HG03565 (cell line): ENCODE data around the gene SMIM20.

ENCODE experiments used
- ATAC-seq: cut with Tn5 transposase; IDR thresholded peaks from one replicate; pipeline ENCODE4 v1.9.1; 2021; ENCODE audit warnings: mild to moderate bottlenecking, moderate library complexity; ENCODE audit not compliant: unreplicated experiment

Gene SMIM20

DNA sequence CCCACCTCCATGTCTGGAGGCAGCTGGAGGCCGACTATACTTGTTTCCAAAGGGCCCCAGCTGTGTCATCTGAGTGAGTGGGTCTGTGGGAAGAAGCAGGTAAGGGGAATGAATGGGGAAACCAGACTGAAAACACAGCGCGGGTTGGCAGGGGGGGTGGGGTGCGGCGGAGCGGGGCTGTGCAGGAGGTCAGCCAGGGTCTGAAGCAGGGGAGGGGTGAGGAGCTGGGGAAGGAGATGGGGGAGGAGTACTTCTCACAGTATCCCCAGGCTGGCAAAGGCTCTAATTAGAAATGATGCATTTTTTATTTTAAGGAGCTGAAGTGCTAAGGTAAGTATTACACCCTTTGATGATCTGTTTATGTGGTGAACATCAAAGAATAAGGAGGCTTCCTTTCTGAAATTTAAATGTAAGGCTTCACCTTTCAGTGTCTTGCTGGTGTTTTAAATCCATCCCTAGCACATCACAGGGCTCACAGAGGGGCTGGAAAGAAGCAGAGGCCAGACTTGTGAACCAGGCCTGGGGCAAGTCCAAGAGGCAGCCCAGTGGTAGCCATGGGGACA is 37.5 kb downstream of the SMIM20 start:
- no peak for ATAC-seq

DNA sequence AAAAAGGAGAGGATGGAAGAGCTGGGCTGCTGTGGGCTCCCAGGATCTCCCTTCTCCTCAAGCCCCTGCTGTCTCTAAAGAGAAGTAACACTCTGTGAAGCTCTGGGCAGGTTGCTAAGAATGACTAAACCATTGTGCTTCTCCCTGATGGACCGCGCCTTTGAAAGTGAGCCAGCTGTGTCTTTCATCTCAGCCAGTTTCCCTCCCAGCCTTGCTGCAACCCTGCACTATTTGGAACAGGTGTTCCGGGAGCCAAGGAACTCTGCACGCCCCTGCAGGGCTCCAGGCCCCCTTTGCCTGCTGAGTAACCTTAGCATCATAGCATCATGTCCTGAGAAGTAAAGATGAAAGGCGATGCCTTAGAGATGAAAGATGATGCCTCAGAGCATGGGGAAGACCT is 39.7 kb downstream of the SMIM20 start:
- no peak for ATAC-seq

DNA sequence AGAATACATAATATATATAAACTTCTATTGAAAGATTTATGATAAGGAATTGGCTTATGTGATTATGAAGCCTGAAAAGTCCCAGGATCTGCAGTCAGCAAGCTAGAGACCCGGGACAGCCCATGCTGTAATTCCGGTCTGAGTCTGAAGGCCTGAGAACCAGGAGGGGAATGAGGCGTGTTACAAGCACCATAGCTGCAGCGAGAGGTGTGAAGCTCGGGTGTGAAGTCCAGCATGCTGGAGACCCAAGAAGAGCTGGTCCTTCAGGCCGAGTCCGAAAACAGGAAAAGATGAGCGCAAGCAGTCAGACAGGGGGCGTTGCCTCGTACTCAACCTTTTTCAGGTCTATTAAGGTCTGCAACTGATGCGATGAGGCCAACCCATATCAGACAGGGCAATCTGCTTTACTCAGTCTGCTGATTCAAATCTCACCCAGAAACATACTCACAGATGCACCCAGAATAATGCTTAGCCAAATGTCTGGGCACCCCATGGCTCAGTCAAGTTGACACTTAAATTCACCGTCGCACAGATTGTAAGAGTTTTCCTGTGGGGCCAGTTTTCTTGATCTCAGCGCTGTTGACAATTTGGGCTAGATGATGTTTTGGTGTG is 40.4 kb downstream of the SMIM20 start:
- no peak for ATAC-seq

DNA sequence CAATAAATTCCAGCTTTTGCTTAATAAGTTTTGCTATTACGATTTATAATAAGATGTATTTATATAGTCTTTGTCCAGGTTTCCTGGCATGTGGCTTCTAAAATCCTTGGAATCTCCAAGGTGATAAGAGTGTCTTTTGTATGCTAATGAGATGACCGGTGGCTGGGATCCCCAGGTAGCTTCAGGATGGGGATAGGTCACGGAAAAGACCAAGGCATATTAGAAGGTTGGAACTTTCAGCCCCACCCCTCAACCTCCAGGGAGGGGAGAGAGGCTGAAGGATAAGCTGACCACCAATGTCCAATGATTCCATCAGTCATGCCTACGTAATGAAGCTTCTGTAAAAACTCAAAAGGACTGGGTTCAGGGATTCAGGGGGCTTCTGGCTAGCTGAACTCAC is 41.7 kb downstream of the SMIM20 start:
- ATAC-seq = no peak

DNA sequence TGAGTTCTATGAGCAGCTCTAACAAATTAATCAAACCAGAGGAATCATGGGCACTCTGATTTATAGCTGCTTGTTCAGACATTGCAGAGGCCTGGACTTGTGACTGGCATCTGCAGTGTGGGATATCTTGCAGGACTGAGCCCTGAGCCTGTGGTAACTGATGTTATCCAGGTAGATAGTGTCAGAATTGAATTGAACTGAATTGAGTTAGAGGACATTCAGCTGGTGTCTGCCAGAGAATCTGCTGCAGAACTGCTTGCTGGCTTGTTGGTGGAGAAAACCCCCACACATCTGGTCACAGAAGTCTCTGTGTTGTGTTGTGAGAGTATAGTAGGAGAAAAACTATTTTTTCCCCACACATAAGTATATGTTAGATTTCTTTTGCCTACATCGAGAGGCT is 42.2 kb downstream of the SMIM20 start:
- ATAC-seq = no peak

DNA sequence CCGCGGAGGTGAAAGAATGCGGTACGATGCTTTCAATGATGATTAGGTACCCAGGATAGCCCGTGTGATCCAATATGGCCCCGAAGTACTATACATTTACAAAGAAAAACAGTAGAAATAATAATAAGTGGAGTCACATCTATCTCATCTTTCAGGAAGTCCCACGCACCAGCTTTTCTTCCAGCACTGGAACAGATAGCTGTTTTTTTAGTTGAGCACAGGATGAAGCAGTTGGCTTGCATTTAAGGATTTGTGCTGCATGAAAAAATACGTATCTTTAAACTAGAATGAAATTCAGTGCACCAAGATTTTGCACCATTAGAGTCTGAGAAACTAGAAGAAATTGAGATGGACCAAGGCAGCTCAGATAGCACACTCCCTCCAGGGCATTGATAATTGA is 44.1 kb downstream of the SMIM20 start:
- no peak for ATAC-seq

DNA sequence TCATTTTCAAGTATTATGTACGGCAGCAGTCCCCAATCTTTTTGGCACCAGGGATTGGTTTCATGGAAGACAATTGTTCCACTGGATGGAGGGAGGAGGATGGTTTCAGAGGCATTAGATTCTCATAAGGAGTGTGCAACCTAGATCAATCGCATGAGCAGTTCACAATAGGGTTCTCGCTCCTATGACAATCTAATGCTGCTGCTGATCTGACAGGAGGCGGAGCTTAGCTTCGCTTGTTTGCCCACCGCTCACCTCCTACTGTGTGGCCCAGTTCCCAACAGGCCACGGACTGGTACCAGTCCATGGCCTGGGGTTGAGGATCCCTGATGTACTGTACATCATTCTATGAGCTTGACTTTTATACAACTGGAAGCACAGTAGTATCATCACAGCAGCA is 48.4 kb downstream of the SMIM20 start:
- ATAC-seq = no peak

DNA sequence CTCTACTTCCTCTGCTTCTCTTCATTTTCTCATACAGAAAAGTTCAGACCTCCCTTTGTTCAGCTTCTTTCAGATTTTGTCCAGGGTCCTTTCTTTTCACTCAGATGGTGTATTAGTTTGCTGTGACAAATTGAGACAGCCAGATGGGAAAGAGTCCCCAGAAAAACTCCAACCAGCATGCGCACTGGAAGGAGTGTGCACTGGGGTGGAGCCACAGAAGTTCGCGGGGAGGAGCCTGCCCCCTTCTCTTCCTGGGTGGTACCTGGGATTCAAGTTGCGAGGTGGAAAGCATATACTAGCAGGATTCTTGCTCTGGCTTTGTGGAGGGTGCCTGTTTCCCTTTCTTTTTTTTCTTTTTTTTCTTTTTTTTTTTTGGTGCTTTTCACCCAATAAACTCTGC is 51.6 kb downstream of the SMIM20 start:
- no peak for ATAC-seq

DNA sequence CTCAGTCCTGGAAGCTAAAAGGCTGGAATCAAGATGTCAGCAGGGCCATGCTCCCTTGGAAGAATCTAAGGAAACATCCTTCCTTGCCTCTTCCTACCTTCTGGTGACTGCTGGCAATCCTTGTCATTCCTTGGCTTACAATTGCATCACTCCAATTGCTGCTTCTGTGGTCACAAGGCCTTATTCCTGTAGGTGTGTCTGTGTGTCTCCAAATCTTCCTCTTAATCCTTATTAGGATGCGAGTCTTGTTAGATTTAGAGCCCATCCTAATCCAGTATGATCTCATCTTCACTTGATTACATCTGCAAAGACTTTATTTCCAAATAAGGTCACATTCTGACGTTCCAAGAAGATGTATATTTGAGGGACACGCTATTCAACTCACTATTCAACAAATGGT is 52.2 kb downstream of the SMIM20 start:
- ATAC-seq = no peak

DNA sequence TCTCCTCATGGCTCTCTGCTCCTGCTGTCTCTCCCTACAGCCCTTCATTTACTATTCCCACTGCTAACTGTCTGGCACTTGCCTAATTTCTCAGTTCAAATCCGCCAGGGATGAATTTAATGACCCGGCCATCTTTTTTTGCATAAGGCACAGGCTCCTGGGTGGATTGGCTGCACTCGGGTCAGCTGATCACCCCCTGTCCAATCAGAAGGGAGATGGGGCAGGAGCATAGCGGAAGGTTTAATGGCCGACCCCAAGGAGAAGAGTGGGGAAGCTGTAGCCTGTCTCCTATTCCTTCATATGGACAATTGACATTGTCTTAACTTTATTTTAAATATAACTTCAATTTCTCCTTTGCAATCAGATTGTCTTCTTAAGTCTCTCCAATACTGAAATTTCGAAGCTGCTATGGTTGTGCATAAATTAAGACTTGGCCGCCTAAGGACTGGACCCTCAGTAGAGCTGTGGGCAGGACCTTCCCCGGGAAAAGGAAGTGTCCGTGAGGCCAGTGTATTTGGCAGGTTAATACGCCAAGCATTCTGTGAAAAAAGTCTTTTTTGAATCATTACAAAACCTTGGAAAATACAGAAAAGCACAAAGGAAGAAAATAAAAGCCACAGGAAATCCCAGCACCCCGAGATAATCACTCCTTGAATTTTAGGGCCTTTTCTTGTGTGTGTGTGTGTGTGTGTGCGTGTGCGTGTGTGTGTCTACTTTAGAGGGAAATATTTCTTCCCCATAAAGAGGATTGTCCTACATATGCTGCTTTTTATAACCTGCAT is 55.5 kb downstream of the SMIM20 start:
- ATAC-seq = no peak

DNA sequence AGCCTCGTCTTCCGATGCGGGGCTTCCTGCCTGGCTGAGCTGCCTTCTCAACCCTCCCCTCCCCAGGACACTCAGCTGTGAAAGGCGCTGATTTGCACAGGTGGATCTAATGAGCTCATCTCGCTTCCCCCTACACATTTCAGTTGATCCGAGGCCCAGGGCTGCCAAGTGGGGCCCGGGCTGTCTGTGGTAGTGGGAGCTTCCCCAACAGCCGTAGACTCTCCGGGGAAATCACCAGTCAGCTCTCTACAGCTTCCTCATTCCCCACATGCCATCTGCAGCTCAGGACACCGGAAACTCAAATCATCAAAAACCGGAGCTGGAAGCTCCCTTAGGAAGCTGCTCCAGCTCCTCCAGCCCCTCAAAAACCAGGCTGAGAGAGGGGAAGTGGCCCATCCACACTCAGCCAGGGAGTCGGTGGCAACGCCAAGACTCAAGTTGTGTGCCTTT is 56.2 kb downstream of the SMIM20 start:
- ATAC-seq = peak; percentile 45

DNA sequence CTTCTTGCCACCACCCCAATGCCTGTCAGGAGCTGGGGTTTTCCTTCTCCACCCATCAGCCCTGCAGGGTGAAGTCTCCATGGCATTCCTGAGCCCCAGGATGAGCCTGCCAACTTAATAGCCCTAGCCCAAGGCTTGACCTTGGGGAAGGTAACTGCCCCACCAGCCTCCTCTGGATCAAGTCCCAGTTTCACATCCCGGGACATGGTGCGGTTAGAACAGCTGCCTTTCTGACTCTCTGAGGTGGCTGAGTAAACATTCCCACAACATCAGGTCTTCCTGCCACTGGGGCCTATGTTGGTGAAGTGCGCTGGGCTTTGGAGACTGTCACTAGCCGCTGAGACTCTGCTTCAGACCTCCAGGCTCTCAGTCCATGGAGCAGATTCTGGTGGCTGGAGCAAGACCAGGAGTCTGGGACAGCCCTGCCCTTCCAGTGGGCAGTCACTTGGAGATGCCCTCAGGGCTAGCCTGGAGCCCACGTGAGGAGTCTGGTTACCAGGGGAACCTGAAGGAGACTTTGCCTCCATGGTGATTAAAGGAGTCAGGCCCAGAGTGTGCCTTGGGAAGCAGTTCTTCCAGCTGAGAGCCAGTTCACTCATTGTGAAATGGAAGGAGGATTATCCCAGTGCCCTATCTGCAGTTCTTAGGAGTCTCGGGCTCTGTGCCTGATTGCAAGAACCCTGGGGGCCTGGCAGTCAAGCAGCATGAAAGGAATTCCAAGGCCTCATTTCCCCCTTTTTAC is 56.8 kb downstream of the SMIM20 start:
- ATAC-seq = no peak

DNA sequence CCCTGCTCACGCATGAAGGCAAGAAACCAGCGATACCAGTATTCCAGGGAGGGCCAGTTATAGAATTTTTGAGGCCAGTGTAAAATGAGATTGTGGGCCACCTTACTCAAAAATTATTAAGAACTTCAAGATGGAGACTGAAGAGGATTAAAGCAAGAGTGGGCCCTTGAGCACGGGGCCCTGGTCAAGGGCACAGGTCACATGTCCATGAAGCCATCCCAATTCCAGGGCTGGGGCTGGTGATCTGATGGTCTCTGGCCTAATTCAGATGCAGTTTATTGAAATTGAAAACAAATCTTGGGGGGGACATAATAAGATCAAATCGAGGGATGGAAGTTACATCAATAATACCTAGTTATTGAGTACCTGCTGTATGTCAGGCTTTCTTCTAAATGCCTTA is 58.3 kb downstream of the SMIM20 start:
- ATAC-seq = no peak

DNA sequence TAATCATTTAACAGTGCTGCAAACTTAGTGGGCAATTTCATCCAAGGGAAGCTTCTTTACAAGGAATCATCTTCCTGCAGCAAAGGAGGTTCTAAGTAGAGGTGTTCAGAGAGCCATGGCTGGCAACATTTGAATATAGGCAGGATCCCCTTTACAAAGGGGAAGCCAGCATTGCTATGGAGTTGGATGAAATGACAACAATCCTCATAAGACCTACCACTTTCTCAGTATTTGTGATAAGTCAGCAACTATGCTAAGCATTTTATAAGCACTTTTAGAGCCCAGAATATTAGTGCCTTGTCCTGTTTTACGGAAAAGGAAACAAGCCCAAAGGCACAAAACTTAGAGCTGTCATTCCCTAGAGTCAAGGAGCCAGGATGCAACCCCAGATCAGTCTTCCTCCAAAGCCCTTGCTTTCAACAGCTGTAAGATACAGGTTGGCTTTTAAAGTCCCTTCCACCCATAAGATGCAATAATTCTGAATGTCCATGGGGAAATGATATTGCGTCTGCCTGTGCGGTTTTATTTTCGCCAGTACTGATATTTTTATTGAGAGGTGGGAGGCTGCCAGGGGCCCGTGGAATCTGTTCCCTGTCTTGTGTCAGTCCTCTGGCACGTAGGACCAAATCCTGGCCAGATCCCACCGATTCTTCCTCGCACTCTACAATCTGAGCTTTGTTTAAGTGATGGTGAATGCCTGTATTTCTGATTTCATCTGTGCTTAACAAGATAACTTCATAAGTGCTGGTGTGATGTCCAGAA is 59.1 kb downstream of the SMIM20 start:
- no peak for ATAC-seq

DNA sequence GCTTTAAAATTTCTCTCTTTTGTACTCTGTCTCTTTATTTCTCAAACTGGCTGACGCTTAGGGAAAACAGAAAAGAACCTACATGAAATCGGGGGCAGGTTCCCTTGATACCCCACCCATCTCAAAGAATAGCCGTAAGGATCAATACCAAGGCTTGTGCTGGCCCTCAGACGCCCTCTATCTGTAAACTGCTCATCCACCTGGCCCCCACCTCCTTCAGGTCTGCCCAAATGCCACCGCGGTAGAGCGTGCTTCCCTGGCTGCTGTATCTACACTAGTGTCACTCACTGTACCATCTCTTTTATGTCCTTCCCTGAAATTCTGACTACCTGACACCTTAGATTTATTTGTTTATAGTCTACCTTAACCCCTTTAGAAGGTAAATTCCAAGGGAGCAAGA is 62.8 kb downstream of the SMIM20 start:
- ATAC-seq = no peak

DNA sequence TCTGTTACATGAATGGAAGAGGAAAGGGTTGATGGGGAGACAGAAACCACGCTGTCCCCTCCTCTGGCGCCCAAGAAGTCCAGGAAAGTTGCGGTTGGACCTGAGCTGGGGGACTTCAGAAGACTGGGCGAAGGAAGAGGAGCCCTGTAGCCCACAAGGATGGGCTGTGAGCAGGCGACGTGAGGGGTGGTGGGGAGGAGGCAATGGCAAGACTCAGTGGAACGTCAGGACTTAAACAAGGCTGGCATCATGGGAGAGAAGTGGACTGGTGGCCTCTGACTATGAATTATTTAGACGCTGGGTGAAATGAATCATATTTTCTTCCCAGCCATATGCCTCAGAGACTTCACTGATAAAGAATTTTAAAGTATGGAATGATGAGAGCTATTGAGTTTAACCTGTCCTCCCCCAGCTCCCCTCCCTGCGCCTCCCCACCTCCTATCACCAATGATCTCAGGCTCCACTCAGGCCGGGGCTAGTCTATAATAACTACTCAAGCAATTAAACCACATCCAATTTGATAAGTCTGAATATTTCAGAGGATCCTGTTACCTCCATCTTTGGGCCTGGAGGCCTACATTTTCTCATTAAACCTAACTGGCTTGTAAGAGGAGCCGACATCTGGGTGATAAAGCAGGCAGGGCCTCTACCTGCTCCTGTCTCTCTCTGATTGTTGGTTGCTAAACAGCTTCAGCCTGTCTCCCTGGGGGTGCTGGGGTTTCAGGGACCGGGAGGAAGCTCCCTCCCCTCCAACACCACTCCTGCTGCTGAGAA is 63.6 kb downstream of the SMIM20 start:
- ATAC-seq = no peak

DNA sequence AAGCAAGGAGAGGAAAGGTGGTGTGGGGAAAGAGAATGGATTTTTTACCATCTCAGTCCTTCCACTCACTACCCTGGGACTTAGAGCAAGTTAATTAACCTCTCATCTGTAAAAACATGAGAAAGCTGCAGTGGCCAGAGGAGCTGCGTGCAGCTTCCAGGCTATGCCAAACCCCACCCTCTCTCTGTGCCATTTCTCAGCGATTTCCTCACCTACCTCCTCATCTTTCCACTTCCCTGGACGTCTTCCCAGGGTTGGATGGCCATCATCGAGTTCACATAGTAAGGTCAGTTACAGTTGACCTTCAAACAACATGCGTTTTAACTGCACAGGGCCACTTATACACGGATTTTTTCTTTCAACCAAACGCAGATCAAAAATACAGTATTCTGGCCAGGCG is 64.3 kb downstream of the SMIM20 start:
- no peak for ATAC-seq
